Gastrocnemius medialis (tissue), 4 donors: ENCODE measurements around the gene RSPO3.

Experiments
- POLR2A ChIP-seq, 2 donors: fragments of 450-650 bp; IDR thresholded peaks; one replicate each; pipeline ENCODE4 v1.6.1; 2017; ENCODE audit warnings: antibody characterized with exemption in 2 of 2, mild to moderate bottlenecking in 2 of 2, moderate library complexity in 2 of 2
- TF ChIP-seq, protein P1 (sequence below), 5 experiments: fragments of 450-650 bp in 3 of 5; fragments of 200-600 bp in 2 of 5; sonication (generic) in 2 of 5; IDR thresholded peaks in 4 of 5; conservative IDR thresholded peaks in 1 of 5; 1 replicate in 4 of 5; 2 replicates in 1 of 5; pipeline ENCODE4 v1.5.1; 2016 to 2019; ENCODE audit warnings: antibody characterized with exemption in 5 of 5, mild to moderate bottlenecking in 3 of 5, moderate library complexity in 3 of 5

GRCh38 chr6:127164036-127164435, 45.6 kb downstream of the RSPO3 start:
- TF ChIP-seq, protein P1, sequence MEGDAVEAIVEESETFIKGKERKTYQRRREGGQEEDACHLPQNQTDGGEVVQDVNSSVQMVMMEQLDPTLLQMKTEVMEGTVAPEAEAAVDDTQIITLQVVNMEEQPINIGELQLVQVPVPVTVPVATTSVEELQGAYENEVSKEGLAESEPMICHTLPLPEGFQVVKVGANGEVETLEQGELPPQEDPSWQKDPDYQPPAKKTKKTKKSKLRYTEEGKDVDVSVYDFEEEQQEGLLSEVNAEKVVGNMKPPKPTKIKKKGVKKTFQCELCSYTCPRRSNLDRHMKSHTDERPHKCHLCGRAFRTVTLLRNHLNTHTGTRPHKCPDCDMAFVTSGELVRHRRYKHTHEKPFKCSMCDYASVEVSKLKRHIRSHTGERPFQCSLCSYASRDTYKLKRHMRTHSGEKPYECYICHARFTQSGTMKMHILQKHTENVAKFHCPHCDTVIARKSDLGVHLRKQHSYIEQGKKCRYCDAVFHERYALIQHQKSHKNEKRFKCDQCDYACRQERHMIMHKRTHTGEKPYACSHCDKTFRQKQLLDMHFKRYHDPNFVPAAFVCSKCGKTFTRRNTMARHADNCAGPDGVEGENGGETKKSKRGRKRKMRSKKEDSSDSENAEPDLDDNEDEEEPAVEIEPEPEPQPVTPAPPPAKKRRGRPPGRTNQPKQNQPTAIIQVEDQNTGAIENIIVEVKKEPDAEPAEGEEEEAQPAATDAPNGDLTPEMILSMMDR (IDR thresholded peaks at IDR 0.05 in 4 of 5, conservative IDR thresholded peaks at IDR 0.05 in 1 of 5), result no peak
- no peak for TF ChIP-seq POLR2A (IDR thresholded peaks at IDR 0.05)
